GM12801 (cell line): ENCODE data around the gene CPED1.

Experiments
- TF ChIP-seq, protein P1 (sequence below): IDR thresholded peaks from one replicate; pipeline ENCODE4 v1.5.1; 2011; ENCODE audit warnings: control low read depth; ENCODE audit not compliant: insufficient read length; ENCODE audit errors: extremely low read depth

CPED1 gene

DNA sequence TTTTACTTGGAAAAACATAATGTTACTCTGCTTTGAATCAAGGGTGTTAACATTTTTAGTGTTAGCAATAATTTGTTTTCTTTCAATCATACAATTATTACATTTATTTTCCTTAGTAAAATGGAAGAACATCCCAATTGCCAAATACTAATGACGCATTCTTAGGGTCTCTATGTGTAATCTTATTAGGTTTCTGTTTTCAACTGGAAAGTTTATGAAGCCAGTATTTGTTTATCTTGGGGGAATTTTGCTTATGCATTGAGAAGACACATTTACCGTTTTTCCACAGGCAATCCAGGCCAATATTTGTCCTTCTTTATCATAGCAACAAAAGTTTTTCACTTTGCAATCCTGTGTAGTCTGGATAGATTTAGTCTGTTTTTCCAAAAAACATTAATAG is 134.5 kb downstream of the CPED1 start:
- TF ChIP-seq, protein P1, sequence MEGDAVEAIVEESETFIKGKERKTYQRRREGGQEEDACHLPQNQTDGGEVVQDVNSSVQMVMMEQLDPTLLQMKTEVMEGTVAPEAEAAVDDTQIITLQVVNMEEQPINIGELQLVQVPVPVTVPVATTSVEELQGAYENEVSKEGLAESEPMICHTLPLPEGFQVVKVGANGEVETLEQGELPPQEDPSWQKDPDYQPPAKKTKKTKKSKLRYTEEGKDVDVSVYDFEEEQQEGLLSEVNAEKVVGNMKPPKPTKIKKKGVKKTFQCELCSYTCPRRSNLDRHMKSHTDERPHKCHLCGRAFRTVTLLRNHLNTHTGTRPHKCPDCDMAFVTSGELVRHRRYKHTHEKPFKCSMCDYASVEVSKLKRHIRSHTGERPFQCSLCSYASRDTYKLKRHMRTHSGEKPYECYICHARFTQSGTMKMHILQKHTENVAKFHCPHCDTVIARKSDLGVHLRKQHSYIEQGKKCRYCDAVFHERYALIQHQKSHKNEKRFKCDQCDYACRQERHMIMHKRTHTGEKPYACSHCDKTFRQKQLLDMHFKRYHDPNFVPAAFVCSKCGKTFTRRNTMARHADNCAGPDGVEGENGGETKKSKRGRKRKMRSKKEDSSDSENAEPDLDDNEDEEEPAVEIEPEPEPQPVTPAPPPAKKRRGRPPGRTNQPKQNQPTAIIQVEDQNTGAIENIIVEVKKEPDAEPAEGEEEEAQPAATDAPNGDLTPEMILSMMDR = no peak

GRCh38 chr7:121126201-121126600 is 137.7 kb downstream of the CPED1 start:
- TF ChIP-seq, protein P1 = no peak

GRCh38 chr7:121126801-121127534 is 138.5 kb downstream of the CPED1 start:
- TF ChIP-seq, protein P1 = no peak

DNA sequence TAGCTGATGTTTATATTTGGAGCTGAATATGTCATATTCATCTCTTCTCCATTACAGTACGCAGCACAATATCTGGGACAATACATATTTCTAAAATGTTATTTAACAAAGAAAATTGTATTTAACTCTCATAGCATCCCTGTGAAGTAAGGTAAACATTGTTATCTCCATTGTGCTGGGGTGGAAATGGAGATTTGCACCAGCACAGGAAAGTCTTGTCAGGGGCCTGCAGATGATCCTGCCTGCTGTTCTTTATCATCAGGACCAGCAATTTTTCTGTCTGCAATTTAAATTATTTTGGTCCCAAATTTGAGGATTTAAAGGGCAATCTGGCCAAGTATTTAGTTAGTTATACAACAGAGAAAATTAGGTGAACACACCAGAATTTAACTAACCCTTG is 144.4 kb downstream of the CPED1 start:
- TF ChIP-seq, protein P1 = no peak

GRCh38 chr7:121133444-121133843 is 144.9 kb downstream of the CPED1 start:
- TF ChIP-seq, protein P1 = no peak

DNA sequence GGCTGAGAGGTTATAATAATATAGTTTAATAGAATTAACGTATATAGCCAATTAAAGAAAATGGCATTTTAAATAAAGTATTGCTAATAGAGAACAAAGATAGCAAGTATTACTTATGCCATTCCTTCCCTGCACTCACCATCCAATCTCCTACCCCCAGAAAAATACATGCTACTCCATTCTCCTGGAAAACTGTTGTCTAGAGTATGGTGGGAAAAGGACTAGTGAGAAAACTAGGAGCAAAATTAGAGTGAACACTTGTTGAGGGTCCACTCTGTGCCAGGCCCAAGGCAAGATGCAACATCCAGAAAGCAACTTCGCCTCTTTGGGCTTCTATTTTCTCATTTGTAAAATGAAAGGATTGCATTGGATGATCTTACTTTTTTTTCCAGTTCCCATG is 149.1 kb downstream of the CPED1 start:
- TF ChIP-seq, protein P1 = no peak

GRCh38 chr7:121138262-121138933 is 149.9 kb downstream of the CPED1 start:
- TF ChIP-seq, protein P1 = no peak
